C4-2B (cell line): Measurements from ENCODE around the gene ADGRF4.

Source experiments
- CTCF ChIP-seq: fragments of 450-650 bp; conservative IDR thresholded peaks from 2 replicates; pipeline ENCODE4 v1.5.1; 2017; ENCODE audit warnings: mild to moderate bottlenecking
- ZFX ChIP-seq: fragments of 450-650 bp; IDR thresholded peaks from 2 replicates; pipeline ENCODE4 v1.6.1; 2017

GRCh38 chr6:47680724-47681123, 17.7 kb upstream of the ADGRF4 start:
- TF ChIP-seq CTCF (no peak), ZFX (no peak)
